Activated naive CD8-positive, alpha-beta T cell treated with anti-CD3 and anti-CD28 coated beads for 36 hours (primary cell): Measurements from ENCODE around the gene FAAH2. TPM values are rescaled to one million over a fixed set of nuclear protein-coding genes. Genes with fewer than 3 reads are reported as not detected.

Experiments used
- DNase-seq: peaks from one replicate; pipeline ENCODE4 v3.0.0; 2021
- H3K27ac Mint-ChIP-seq: one replicate; pipeline ENCODE4 v1.8.0; 2022; ENCODE audit warnings: mild to moderate bottlenecking, moderate library complexity, mixed read lengths
- H3K27me3 Mint-ChIP-seq: one replicate; pipeline ENCODE4 v1.8.0; 2022; ENCODE audit warnings: mild to moderate bottlenecking, mixed read lengths
- H3K36me3 Mint-ChIP-seq: one replicate; pipeline ENCODE4 v1.8.0; 2021; ENCODE audit warnings: mild to moderate bottlenecking, mixed read lengths
- H3K4me1 Mint-ChIP-seq: one replicate; pipeline ENCODE4 v1.8.0; 2021; ENCODE audit warnings: mixed read lengths
- H3K4me3 Mint-ChIP-seq: one replicate; pipeline ENCODE4 v1.8.0; 2022; ENCODE audit warnings: mild to moderate bottlenecking, moderate library complexity, mixed read lengths
- H3K9me3 Mint-ChIP-seq: one replicate; pipeline ENCODE4 v1.8.0; 2022; ENCODE audit warnings: mixed read lengths
- total RNA-seq, 2 experiments: library from RNA; stranded (reverse); gene quantifications; one replicate each; pipeline ENCODE4 v1.2.3, GENCODE V29; 2021

FAAH2 gene
- total RNA-seq, 2 experiments from 2014 or later: 1.5 to 1.9 TPM

- Mint-ChIP-seq H3K27me3 (no peaks in the 10 kb centered on the region), H3K4me3 (no peak overlapping the region), H3K36me3 (peaks cover 18% of the 10 kb centered on the region), H3K4me1 (no peaks in the 10 kb centered on the region), H3K27ac (no peak overlapping the region), H3K9me3 (peaks cover 4% of the 10 kb centered on the region)
- no peak for DNase-seq
Observed at GRCh38 chrX:57451426-57452020, 165.0 kb downstream of the FAAH2 start.

DNA sequence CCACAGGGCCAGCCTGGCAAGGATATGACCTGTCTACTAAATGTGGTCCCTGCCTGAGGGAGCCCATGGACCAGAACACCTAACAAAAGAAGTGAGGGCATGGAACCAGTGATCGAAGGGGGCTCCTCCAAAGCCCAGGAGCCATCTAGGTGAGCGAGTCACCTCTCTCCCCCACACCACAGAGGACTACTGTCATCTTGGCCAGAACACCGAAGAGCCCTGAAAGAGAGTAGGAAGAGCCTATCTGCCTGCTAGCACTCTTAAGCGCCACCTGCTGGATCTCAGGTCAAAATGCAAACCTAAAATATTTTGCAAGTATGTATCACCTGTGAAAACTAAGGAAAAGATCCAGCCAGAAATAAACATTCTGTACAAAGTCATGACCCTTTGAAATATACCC is 167.4 kb downstream of the FAAH2 start:
- H3K27ac Mint-ChIP-seq: no peak overlapping the region
- peaks cover 15% of the 10 kb centered on the region for H3K36me3 Mint-ChIP-seq

DNA sequence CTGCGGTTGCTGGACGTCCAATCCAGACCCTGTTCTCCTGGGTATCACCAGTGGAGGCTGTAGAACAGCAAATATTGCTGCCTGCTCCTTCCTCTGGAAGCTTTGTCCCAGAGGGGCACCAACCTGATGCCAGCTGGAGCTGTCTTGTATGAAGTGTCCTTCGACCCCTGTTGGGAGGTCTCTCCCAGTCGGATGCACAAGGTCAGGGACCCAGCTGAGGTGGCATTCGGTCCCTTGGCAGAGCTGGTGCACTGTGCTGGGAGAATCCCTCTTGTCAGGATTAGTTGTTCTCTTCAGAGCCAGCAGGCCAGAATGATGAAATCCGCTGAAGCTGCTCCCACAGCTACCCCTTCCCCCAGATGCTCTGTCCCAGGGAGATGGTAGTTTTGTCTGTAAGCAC is 195.0 kb downstream of the FAAH2 start:
- H3K27me3 Mint-ChIP-seq: no peaks in the 10 kb centered on the region
- H3K4me3 Mint-ChIP-seq: no peak overlapping the region
- H3K4me1 Mint-ChIP-seq: no peaks in the 10 kb centered on the region
- no peak for DNase-seq
- peaks cover 5% of the 10 kb centered on the region for H3K9me3 Mint-ChIP-seq
- no peak overlapping the region for H3K27ac Mint-ChIP-seq
- H3K36me3 Mint-ChIP-seq: peaks cover 3% of the 10 kb centered on the region

More for the DNA sequence above, 167.4 kb downstream of the FAAH2 start:
- Mint-ChIP-seq H3K4me3 (no peak overlapping the region), H3K27me3 (no peaks in the 10 kb centered on the region), H3K9me3 (peaks cover 6% of the 10 kb centered on the region), H3K4me1 (no peaks in the 10 kb centered on the region)
- peak; percentile 2 for DNase-seq

- H3K4me3 Mint-ChIP-seq: no peak overlapping the region
- H3K36me3 Mint-ChIP-seq: no peaks in the 10 kb centered on the region
- no peaks in the 10 kb centered on the region for H3K4me1 Mint-ChIP-seq
- H3K27ac Mint-ChIP-seq: no peak overlapping the region
- DNase-seq: no peak
- H3K9me3 Mint-ChIP-seq: no peaks in the 10 kb centered on the region
- peaks cover 5% of the 10 kb centered on the region for H3K27me3 Mint-ChIP-seq
Observed at GRCh38 chrX:57516491-57516890, 230.0 kb downstream of the FAAH2 start.

GRCh38 chrX:57519578-57520118 is 233.1 kb downstream of the FAAH2 start:
- Mint-ChIP-seq H3K9me3 (peaks cover 3% of the 10 kb centered on the region), H3K27me3 (peaks cover 5% of the 10 kb centered on the region)
- no peak for DNase-seq

GRCh38 chrX:57528670-57529255 is 242.3 kb downstream of the FAAH2 start:
- H3K27ac Mint-ChIP-seq: no peak overlapping the region
- H3K4me3 Mint-ChIP-seq: no peak overlapping the region
- DNase-seq: peak; percentile 0
- no peaks in the 10 kb centered on the region for H3K36me3 Mint-ChIP-seq
- H3K4me1 Mint-ChIP-seq: no peaks in the 10 kb centered on the region
- H3K27me3 Mint-ChIP-seq: no peaks in the 10 kb centered on the region
- H3K9me3 Mint-ChIP-seq: peaks cover 1% of the 10 kb centered on the region

More at GRCh38 chrX:57519578-57520118, 233.1 kb downstream of the FAAH2 start:
- no peaks in the 10 kb centered on the region for H3K4me1 Mint-ChIP-seq
- no peak overlapping the region for H3K4me3 Mint-ChIP-seq
- H3K36me3 Mint-ChIP-seq: no peaks in the 10 kb centered on the region
- no peak overlapping the region for H3K27ac Mint-ChIP-seq

Other genes with a start within 250 kb of the FAAH2 start
- gene SPIN2B, start 165.2 kb upstream of the FAAH2 start, total RNA-seq: 1 to 10 TPM; 5.4 to 6.6 TPM
- gene SPIN2A, start 149.3 kb upstream of the FAAH2 start, total RNA-seq: under 1 TPM; 0.30 to 0.41 TPM